Calu3 (cell line): ENCODE results near the gene GPD1L. TPM values are rescaled to one million over a fixed set of nuclear protein-coding genes. Genes with fewer than 3 reads are reported as not detected.

Experiments used
- BruUV-seq: library from RNA; stranded (reverse); fragments of 400-500 nt; replicated peaks from 2 replicates; lab custom pipeline; 2021; lab: Mats Ljungman, UMichigan
- CTCF ChIA-PET: fragments of 300-600 bp; sonication (Branson Sonifier 250); formaldehyde crosslinking; loops from one replicate; lab custom pipeline; 2022; ENCODE audit warnings: antibody characterized with exemption; lab: Charles Lee
- DNase-seq: peaks from one replicate; pipeline ENCODE4 v3.0.0; 2022
- H3K27ac Mint-ChIP-seq: one replicate; pipeline ENCODE4 v1.8.0; 2022; ENCODE audit warnings: mixed read lengths; ENCODE audit not compliant: unreplicated experiment
- H3K27me3 Mint-ChIP-seq: one replicate; pipeline ENCODE4 v1.8.0; 2022; ENCODE audit warnings: mixed read lengths; ENCODE audit not compliant: unreplicated experiment
- H3K36me3 Mint-ChIP-seq: one replicate; pipeline ENCODE4 v1.8.0; 2022; ENCODE audit warnings: mild to moderate bottlenecking, moderate library complexity, mixed read lengths; ENCODE audit not compliant: insufficient read depth, unreplicated experiment
- H3K4me1 Mint-ChIP-seq: one replicate; pipeline ENCODE4 v1.8.0; 2022; ENCODE audit warnings: mild to moderate bottlenecking, low read depth, mixed read lengths; ENCODE audit not compliant: unreplicated experiment
- H3K4me3 Mint-ChIP-seq: one replicate; pipeline ENCODE4 v1.8.0; 2022; ENCODE audit warnings: mild to moderate bottlenecking, low read depth, moderate library complexity, mixed read lengths; ENCODE audit not compliant: unreplicated experiment
- H3K9me3 Mint-ChIP-seq: one replicate; pipeline ENCODE4 v1.8.0; 2022; ENCODE audit warnings: low read depth, mixed read lengths; ENCODE audit not compliant: unreplicated experiment
- intact Hi-C: fragments of 100-400 bp; cut with micrococcal nuclease; formaldehyde crosslinking; loops from one replicate; pipeline ENCODE4 v1.10.0; 2022; ENCODE audit not compliant: unreplicated experiment
- total RNA-seq: library from RNA; stranded (reverse); gene quantifications from 2 replicates; pipeline ENCODE4 v1.2.3, GENCODE V29; 2022
- TF ChIP-seq, protein P1 (sequence below): fragments of 200-600 bp; IDR thresholded peaks from one replicate; pipeline ENCODE4 v1.8.0; 2022; ENCODE audit warnings: antibody characterized with exemption; ENCODE audit not compliant: unreplicated experiment

The GPD1L gene
- total RNA-seq, 1 experiment from 2014 or later: 13.4 TPM

DNA sequence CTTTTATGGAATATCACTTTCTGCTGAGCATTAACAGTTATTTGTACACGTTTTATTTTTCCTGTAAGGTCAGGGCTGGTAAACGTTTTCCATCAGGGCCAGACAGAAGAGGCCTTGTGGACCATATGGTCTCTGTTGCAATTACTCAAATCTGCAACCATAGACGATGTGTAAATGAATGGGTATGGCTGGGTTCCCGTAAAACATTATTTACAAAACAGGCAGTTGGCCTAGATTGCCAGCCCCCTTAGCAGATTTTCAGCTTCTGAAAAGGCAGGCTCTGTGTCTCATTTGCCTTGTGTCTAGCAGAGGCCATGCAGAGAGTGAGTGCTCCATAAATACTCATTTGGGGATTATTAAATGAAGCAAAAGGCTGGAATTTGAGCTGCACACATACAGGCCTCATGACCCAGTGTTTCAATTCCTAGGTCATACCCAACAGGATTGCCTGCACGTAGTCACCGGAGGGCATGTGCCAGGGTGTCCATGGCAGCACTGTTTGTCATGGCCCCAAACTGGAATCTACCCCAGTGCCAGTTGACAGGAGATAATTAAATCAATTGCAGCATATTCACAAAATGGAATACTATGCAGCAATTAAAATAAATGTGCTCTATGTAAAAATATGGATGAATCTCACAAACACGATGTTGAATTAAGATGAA is 51.3 kb downstream of the GPD1L start:
- no peaks in the 10 kb centered on the region for H3K27me3 Mint-ChIP-seq
- peaks cover 3% of the 10 kb centered on the region for H3K36me3 Mint-ChIP-seq
- no peak overlapping the region for H3K4me3 Mint-ChIP-seq
- no peak overlapping the region for H3K27ac Mint-ChIP-seq
- H3K9me3 Mint-ChIP-seq: no peaks in the 10 kb centered on the region
- H3K4me1 Mint-ChIP-seq: no peaks in the 10 kb centered on the region
- intact Hi-C loops: no loop called here
- no TSS peak for BruUV-seq
- CTCF ChIA-PET: no interaction called here
- TF ChIP-seq, protein P1, sequence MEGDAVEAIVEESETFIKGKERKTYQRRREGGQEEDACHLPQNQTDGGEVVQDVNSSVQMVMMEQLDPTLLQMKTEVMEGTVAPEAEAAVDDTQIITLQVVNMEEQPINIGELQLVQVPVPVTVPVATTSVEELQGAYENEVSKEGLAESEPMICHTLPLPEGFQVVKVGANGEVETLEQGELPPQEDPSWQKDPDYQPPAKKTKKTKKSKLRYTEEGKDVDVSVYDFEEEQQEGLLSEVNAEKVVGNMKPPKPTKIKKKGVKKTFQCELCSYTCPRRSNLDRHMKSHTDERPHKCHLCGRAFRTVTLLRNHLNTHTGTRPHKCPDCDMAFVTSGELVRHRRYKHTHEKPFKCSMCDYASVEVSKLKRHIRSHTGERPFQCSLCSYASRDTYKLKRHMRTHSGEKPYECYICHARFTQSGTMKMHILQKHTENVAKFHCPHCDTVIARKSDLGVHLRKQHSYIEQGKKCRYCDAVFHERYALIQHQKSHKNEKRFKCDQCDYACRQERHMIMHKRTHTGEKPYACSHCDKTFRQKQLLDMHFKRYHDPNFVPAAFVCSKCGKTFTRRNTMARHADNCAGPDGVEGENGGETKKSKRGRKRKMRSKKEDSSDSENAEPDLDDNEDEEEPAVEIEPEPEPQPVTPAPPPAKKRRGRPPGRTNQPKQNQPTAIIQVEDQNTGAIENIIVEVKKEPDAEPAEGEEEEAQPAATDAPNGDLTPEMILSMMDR: no peak
- DNase-seq: no peak

DNA sequence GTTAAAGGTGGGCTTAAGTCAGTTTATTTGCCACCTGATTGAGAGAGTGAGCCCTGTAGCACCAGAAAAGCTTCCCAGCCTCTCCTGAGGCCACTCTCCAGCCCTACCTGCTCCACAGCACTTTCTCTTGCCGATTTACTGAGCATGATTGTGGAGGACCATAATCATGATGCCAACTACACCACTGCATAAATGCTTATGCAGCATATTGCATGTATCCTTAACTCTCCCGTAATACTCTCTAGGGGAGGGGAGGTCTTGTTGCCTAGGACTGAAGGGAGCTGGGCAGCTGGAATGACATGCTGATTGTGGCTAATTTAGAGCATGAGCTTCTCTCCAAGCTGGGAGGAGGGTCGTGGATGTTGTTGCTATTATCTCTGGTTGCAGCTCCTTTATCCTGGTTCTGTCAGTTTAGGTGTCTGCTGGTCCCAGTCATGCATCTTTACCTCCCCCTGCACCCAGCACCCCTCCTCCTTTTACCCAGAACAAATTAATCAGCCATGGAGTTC is 54.3 kb downstream of the GPD1L start:
- H3K4me1 Mint-ChIP-seq: no peaks in the 10 kb centered on the region
- TF ChIP-seq, protein P1: no peak
- intact Hi-C loops: no loop called here
- H3K9me3 Mint-ChIP-seq: no peaks in the 10 kb centered on the region
- no peak for DNase-seq
- CTCF ChIA-PET: interaction anchor here (0.6 kb wide), 1 partner anchor 83 kb away, joined by 3 read pairs; no protein-coding TSS in a partner anchor
- no peaks in the 10 kb centered on the region for H3K27me3 Mint-ChIP-seq
- no peak overlapping the region for H3K27ac Mint-ChIP-seq
- peaks cover 3% of the 10 kb centered on the region for H3K36me3 Mint-ChIP-seq
- BruUV-seq: no TSS peak
- H3K4me3 Mint-ChIP-seq: no peak overlapping the region

DNA sequence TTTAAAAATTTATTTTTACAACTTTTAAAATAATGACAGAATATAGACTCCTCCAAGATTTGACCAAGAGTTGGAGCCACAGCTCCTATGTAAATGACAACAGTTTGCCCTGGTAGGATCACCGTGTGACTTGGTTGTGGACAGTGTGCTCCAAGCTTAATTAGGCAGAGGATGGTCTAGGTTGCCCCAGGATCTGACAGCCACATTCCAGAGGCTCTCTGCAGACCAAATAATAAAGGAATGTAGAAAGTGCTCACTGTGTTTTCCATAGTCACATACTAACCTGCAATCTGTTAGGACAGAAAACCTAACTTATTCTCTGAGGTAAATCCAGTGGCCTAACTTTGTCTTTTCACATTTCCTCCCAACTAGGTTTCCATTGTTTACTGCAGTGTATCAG is 59.0 kb downstream of the GPD1L start:
- no peak overlapping the region for H3K4me3 Mint-ChIP-seq
- H3K9me3 Mint-ChIP-seq: no peaks in the 10 kb centered on the region
- CTCF ChIA-PET: no interaction called here
- BruUV-seq: no TSS peak
- peaks cover 3% of the 10 kb centered on the region for H3K36me3 Mint-ChIP-seq
- no peak for DNase-seq
- intact Hi-C loops: no loop called here
- H3K27me3 Mint-ChIP-seq: no peaks in the 10 kb centered on the region
- H3K27ac Mint-ChIP-seq: no peak overlapping the region
- TF ChIP-seq, protein P1: no peak
- no peaks in the 10 kb centered on the region for H3K4me1 Mint-ChIP-seq

DNA sequence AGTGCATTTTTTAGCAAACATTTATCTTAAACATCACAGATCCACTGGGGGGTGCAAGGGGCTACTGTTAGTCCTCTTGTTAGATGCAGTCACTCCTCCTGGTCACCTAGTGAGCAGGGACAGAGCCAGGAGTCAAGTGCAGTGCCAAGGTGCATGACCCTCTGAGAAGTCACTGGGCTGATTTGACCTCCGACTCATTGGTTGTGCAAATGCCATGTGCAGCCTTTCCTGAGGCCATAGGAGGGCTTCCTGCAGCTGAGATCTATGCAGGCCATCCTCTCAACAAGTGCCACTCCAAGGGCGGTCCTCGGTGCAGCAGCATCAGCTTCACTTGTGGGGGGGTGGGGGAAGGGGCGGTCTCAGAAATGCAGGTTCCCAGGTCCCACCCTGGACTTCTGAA is 60.2 kb downstream of the GPD1L start:
- intact Hi-C loops: no loop called here
- no TSS peak for BruUV-seq
- CTCF ChIA-PET: no interaction called here
- H3K27me3 Mint-ChIP-seq: no peaks in the 10 kb centered on the region
- TF ChIP-seq, protein P1: no peak
- H3K9me3 Mint-ChIP-seq: no peaks in the 10 kb centered on the region
- no peak overlapping the region for H3K4me3 Mint-ChIP-seq
- H3K36me3 Mint-ChIP-seq: peaks cover 3% of the 10 kb centered on the region
- H3K4me1 Mint-ChIP-seq: no peaks in the 10 kb centered on the region
- no peak for DNase-seq
- no peak overlapping the region for H3K27ac Mint-ChIP-seq
